Liver (tissue), 9 donors: ENCODE data around the gene ATP2C2. TPM values are rescaled to one million over a fixed set of nuclear protein-coding genes. Genes with fewer than 3 reads are reported as not detected.

ENCODE experiments used
- DNase-seq: peaks from one replicate; pipeline ENCODE4 v3.0.0-alpha.2; 2017; ENCODE audit warnings: low spot score
- H3K27ac ChIP-seq, 2 donors: one replicate each; pipeline ENCODE4 v1.7.0; 2013; ENCODE audit warnings: inconsistent platforms in 2 of 2, low read length in 2 of 2, control low read depth in 1 of 2, low read depth in 1 of 2, mild to moderate bottlenecking in 1 of 2
- H3K27me3 ChIP-seq, 4 donors: one replicate each; pipeline versions ENCODE4 v1.6.1 to v1.7.0; 2013; ENCODE audit warnings: low read length in 3 of 4, inconsistent platforms in 1 of 4, mild to moderate bottlenecking in 1 of 4, moderate library complexity in 1 of 4; ENCODE audit not compliant: control insufficient read depth in 4 of 4, insufficient read depth in 4 of 4
- H3K36me3 ChIP-seq, 4 donors: one replicate each; pipeline versions ENCODE4 v1.6.1 to v1.7.0; 2013; ENCODE audit warnings: low read length in 3 of 4, mild to moderate bottlenecking in 3 of 4, low read depth in 1 of 4, moderate library complexity in 1 of 4; ENCODE audit not compliant: control insufficient read depth in 4 of 4, insufficient read depth in 3 of 4
- H3K4me1 ChIP-seq, 4 donors: one replicate each; pipeline versions ENCODE4 v1.6.1 to v1.7.0; 2013; ENCODE audit warnings: low read length in 3 of 4, mild to moderate bottlenecking in 3 of 4, moderate library complexity in 1 of 4; ENCODE audit not compliant: control insufficient read depth in 4 of 4, insufficient read depth in 4 of 4
- H3K4me3 ChIP-seq, 3 donors: one replicate each; pipeline versions ENCODE4 v1.6.1 to v1.7.0; 2013; ENCODE audit warnings: low read length in 3 of 3, control low read depth in 1 of 3, low read depth in 1 of 3, mild to moderate bottlenecking in 1 of 3
- H3K9ac ChIP-seq, 2 donors: one replicate each; pipeline ENCODE4 v1.7.0; 2013; ENCODE audit warnings: low read length in 2 of 2, mild to moderate bottlenecking in 2 of 2, moderate library complexity in 2 of 2, control low read depth in 1 of 2, low read depth in 1 of 2
- H3K9me3 ChIP-seq, 4 donors: one replicate each; pipeline versions ENCODE4 v1.6.1 to v1.7.0; 2013; ENCODE audit warnings: low read length in 3 of 4; ENCODE audit not compliant: control insufficient read depth in 4 of 4
- ATF3 ChIP-seq: IDR thresholded peaks from 2 replicates; pipeline ENCODE4 v1.6.1; 2016; ENCODE audit warnings: antibody characterized with exemption
- CTCF ChIP-seq: fragments of 150-350 bp; IDR thresholded peaks from 2 replicates; pipeline ENCODE4 v1.5.1; 2017; ENCODE audit warnings: improper control_type of control experiment, low read depth, low read length; ENCODE audit not compliant: missing input control
- EGR1 ChIP-seq, 2 donors: IDR thresholded peaks; 2 replicates each; pipeline ENCODE4 v1.6.1; 2016 to 2018; ENCODE audit warnings: antibody characterized with exemption in 2 of 2, low read depth in 2 of 2
- FOXA1 ChIP-seq: IDR thresholded peaks from 2 replicates; pipeline ENCODE4 v1.6.1; 2016; ENCODE audit warnings: antibody characterized with exemption
- FOXA2 ChIP-seq: IDR thresholded peaks from 2 replicates; pipeline ENCODE4 v1.6.1; 2016; ENCODE audit warnings: antibody characterized with exemption
- GABPA ChIP-seq, 2 donors: IDR thresholded peaks in 1 of 2; conservative IDR thresholded peaks in 1 of 2; 2 replicates each; pipeline ENCODE4 v1.6.1; 2016; ENCODE audit warnings: antibody characterized with exemption in 2 of 2, mild to moderate bottlenecking in 1 of 2, moderate library complexity in 1 of 2
- HNF4A ChIP-seq, 2 donors: conservative IDR thresholded peaks; 2 replicates each; pipeline ENCODE4 v1.6.1; 2016; ENCODE audit warnings: antibody characterized with exemption in 2 of 2, mild to moderate bottlenecking in 2 of 2
- HNF4G ChIP-seq: IDR thresholded peaks from 2 replicates; pipeline ENCODE4 v1.6.1; 2016; ENCODE audit warnings: antibody characterized with exemption
- JUND ChIP-seq, 2 donors: IDR thresholded peaks; 2 replicates each; pipeline ENCODE4 v1.6.1; 2016; ENCODE audit warnings: antibody characterized with exemption in 2 of 2
- MAX ChIP-seq: IDR thresholded peaks from 2 replicates; pipeline ENCODE4 v1.6.1; 2016; ENCODE audit warnings: antibody characterized with exemption
- NR2F2 ChIP-seq: IDR thresholded peaks from 2 replicates; pipeline ENCODE4 v1.6.1; 2016; ENCODE audit warnings: antibody characterized with exemption
- RAD21 ChIP-seq, 2 donors: IDR thresholded peaks; 2 replicates each; pipeline ENCODE4 v1.6.1; 2016; ENCODE audit warnings: antibody characterized with exemption in 2 of 2, mild to moderate bottlenecking in 2 of 2
- REST ChIP-seq: IDR thresholded peaks from 2 replicates; pipeline ENCODE4 v1.6.1; 2016; ENCODE audit warnings: antibody characterized with exemption, mild to moderate bottlenecking
- RXRA ChIP-seq, 2 donors: IDR thresholded peaks; 2 replicates each; pipeline ENCODE4 v1.6.1; 2017 to 2018; ENCODE audit warnings: antibody characterized with exemption in 2 of 2, mild to moderate bottlenecking in 1 of 2
- SP1 ChIP-seq: IDR thresholded peaks from 2 replicates; pipeline ENCODE4 v1.6.1; 2018; ENCODE audit warnings: antibody characterized with exemption, mild to moderate bottlenecking
- TAF1 ChIP-seq: conservative IDR thresholded peaks from 2 replicates; pipeline ENCODE4 v1.6.1; 2016; ENCODE audit warnings: antibody characterized with exemption, mild to moderate bottlenecking
- YY1 ChIP-seq: IDR thresholded peaks from 2 replicates; pipeline ENCODE4 v1.6.1; 2016; ENCODE audit warnings: antibody characterized with exemption, mild to moderate bottlenecking
- ZBTB33 ChIP-seq: IDR thresholded peaks from 2 replicates; pipeline ENCODE4 v1.6.1; 2016; ENCODE audit warnings: antibody characterized with exemption
- WGBS: extraction: QIAGEN DNeasy Blood & Tissue Kit; methylation state at CpG from one replicate; pipeline ENCODE4 v1.1.7; 2013; 5-methylcytosine and 5-hydroxymethylcytosine counted together
- polyA plus RNA-seq, 2 donors: library from polyadenylated mRNA; stranded (reverse) in 1 of 2; unstranded in 1 of 2; fragments of 200-250 nt in 1 of 2; fragments of >200 nt in 1 of 2; fragmentation: Nextera tagmentation in 1 of 2; extraction: Ambion mirVana in 1 of 2; gene quantifications; one replicate each; pipeline versions ENCODE4 v1.2.1 to v1.2.3, GENCODE V29; 2013 to 2015
- total RNA-seq, 2 donors: library from RNA; depleted of rRNA; stranded (reverse); fragments of >200 nt; gene quantifications; one replicate each; pipeline ENCODE4 v1.2.3, GENCODE V29; 2014
- donor health status: healthy.
- donor health status: healthy.
- donor health status: healthy.
- donor health status: healthy.
- donor health status: healthy.

The ATP2C2 gene
- total and polyA plus RNA-seq, 4 donors: 0.05 to 0.33 (median 0.22) TPM

- H3K4me3 ChIP-seq: no peak overlapping the region
- DNase-seq: no peak
- TF ChIP-seq MAX: no peak
- TF ChIP-seq ZBTB33: no peak
- TF ChIP-seq CTCF: no peak
- no peak for TF ChIP-seq FOXA1
- TF ChIP-seq NR2F2: no peak
- no peak for TF ChIP-seq GABPA (IDR thresholded peaks at IDR 0.05 in 1 of 2, conservative IDR thresholded peaks at IDR 0.05 in 1 of 2)
- H3K36me3 ChIP-seq: peaks cover 3 to 14% (median 4%) of the 10 kb centered on the region in 4 donors
- no peaks in the 10 kb centered on the region for H3K9me3 ChIP-seq
- no peaks in the 10 kb centered on the region for H3K4me1 ChIP-seq
- no peak overlapping the region for H3K9ac ChIP-seq
- H3K27ac ChIP-seq: no peak overlapping the region
- WGBS: 97% methylated on average over 3 of the region's 3 CpGs
- no peaks in the 10 kb centered on the region for H3K27me3 ChIP-seq
These were observed 128.7 kb downstream of the ATP2C2 start for GRCh38 chr16:84496991-84497390.

GRCh38 chr16:84497418-84498222, 129.3 kb downstream of the ATP2C2 start:
- no peaks in the 10 kb centered on the region for H3K9me3 ChIP-seq
- H3K4me3 ChIP-seq: no peak overlapping the region
- no peak for DNase-seq
- TF ChIP-seq REST: no peak
- TF ChIP-seq GABPA (IDR thresholded peaks at IDR 0.05 in 1 of 2, conservative IDR thresholded peaks at IDR 0.05 in 1 of 2): no peak
- TF ChIP-seq YY1: no peak
- TF ChIP-seq FOXA1: no peak
- TF ChIP-seq ATF3: no peak
- no peak for TF ChIP-seq NR2F2
- TF ChIP-seq EGR1 (IDR thresholded peaks at IDR 0.05; ENCODE audit: low read depth in 2 of 2): no peak
- TF ChIP-seq RXRA (IDR thresholded peaks at IDR 0.05): no peak
- TF ChIP-seq HNF4A (conservative IDR thresholded peaks at IDR 0.05): no peak
- TF ChIP-seq RAD21 (IDR thresholded peaks at IDR 0.05): no peak
- no peak for TF ChIP-seq MAX
- TF ChIP-seq FOXA2: no peak
- no peak for TF ChIP-seq TAF1
- no peak for TF ChIP-seq SP1
- no peak for TF ChIP-seq HNF4G
- TF ChIP-seq JUND (IDR thresholded peaks at IDR 0.05): no peak
- no peak for TF ChIP-seq ZBTB33
- no peak overlapping the region for H3K9ac ChIP-seq
- H3K27me3 ChIP-seq: no peaks in the 10 kb centered on the region
- WGBS: 89% methylated on average over 18 of the region's 18 CpGs
- H3K27ac ChIP-seq: no peak overlapping the region
- peaks cover 3 to 14% (median 4%) of the 10 kb centered on the region in 4 donors for H3K36me3 ChIP-seq
- no peaks in the 10 kb centered on the region for H3K4me1 ChIP-seq
